Mesenchymal stem cell (in vitro differentiated cells and primary cell): Measurements from ENCODE around the gene RNF223.
"Not testable (repeated sequence)": the region's sequence is repeated elsewhere in the genome, so short reads cannot be mapped to it uniquely, and the experiment has no call there.

ENCODE experiments used
- DNase-seq: peaks from one replicate; pipeline ENCODE4 v3.0.0-alpha.2; 2013
- H2AFZ ChIP-seq: one replicate; pipeline ENCODE4 v1.6.1; 2013; ENCODE audit warnings: low read depth, mild to moderate bottlenecking, control low read depth, inconsistent platforms, low read length, moderate library complexity
- H2AK5ac ChIP-seq: 2 replicates; pipeline ENCODE4 v1.6.1; 2013; ENCODE audit warnings: low read length, moderate library complexity, mild to moderate bottlenecking, inconsistent platforms; ENCODE audit not compliant: severe bottlenecking
- H2BK120ac ChIP-seq: one replicate; pipeline ENCODE4 v1.6.1; 2013; ENCODE audit warnings: low read depth, mild to moderate bottlenecking, inconsistent platforms, low read length, moderate library complexity
- H2BK12ac ChIP-seq, 2 experiments: one replicate each; pipeline ENCODE4 v1.6.1; 2013; ENCODE audit warnings: inconsistent platforms in 2 of 2, low read length in 2 of 2, mild to moderate bottlenecking in 2 of 2, moderate library complexity in 2 of 2, control low read depth in 1 of 2
- H2BK15ac ChIP-seq: one replicate; pipeline ENCODE4 v1.6.1; 2013; ENCODE audit warnings: mild to moderate bottlenecking, low read depth, inconsistent platforms; ENCODE audit not compliant: poor library complexity, severe bottlenecking
- H2BK5ac ChIP-seq: 2 replicates; pipeline ENCODE4 v1.6.1; 2013; ENCODE audit warnings: low read depth, mild to moderate bottlenecking, low read length, control low read depth, inconsistent platforms; ENCODE audit not compliant: poor library complexity, severe bottlenecking
- H3K14ac ChIP-seq, 2 experiments: one replicate each; pipeline ENCODE4 v1.6.1; 2013; ENCODE audit warnings: inconsistent platforms in 2 of 2, low read length in 2 of 2, control low read depth in 1 of 2, mild to moderate bottlenecking in 1 of 2, moderate library complexity in 1 of 2
- H3K18ac ChIP-seq, 2 experiments: one replicate each; pipeline ENCODE4 v1.6.1; 2013; ENCODE audit warnings: inconsistent platforms in 2 of 2, low read length in 2 of 2, control low read depth in 1 of 2, low read depth in 1 of 2, mild to moderate bottlenecking in 1 of 2
- H3K23ac ChIP-seq, 2 experiments: one replicate each; pipeline ENCODE4 v1.6.1; 2013; ENCODE audit warnings: inconsistent platforms in 2 of 2, low read length in 2 of 2, mild to moderate bottlenecking in 2 of 2, moderate library complexity in 2 of 2, control low read depth in 1 of 2
- H3K27ac ChIP-seq: 2 replicates; pipeline ENCODE4 v1.5.1; 2013; ENCODE audit warnings: mild to moderate bottlenecking, moderate library complexity, low read length, control low read depth, inconsistent platforms; ENCODE audit not compliant: poor library complexity, severe bottlenecking
- H3K27me3 ChIP-seq, 2 experiments: 2 replicates each; pipeline versions ENCODE4 v1.6.1 to v1.7.0; 2013; ENCODE audit warnings: low read length in 2 of 2, mild to moderate bottlenecking in 2 of 2, moderate library complexity in 2 of 2, control low read depth in 1 of 2, inconsistent platforms in 1 of 2; ENCODE audit not compliant: control insufficient read depth in 1 of 2, insufficient read depth in 1 of 2
- H3K36me3 ChIP-seq, 2 experiments: 2 replicates each; pipeline versions ENCODE4 v1.6.1 to v1.7.0; 2013; ENCODE audit warnings: low read length in 2 of 2, control low read depth in 1 of 2, inconsistent platforms in 1 of 2, low read depth in 1 of 2, mild to moderate bottlenecking in 1 of 2; ENCODE audit not compliant: insufficient read depth in 2 of 2, control insufficient read depth in 1 of 2
- H3K4ac ChIP-seq, 2 experiments: one replicate each; pipeline ENCODE4 v1.6.1; 2013; ENCODE audit warnings: inconsistent platforms in 2 of 2, low read length in 2 of 2, mild to moderate bottlenecking in 2 of 2, moderate library complexity in 2 of 2, control low read depth in 1 of 2, low read depth in 1 of 2
- H3K4me1 ChIP-seq: 2 replicates; pipeline ENCODE4 v1.6.1; 2013; ENCODE audit warnings: low read depth, low read length, control low read depth; ENCODE audit not compliant: control insufficient read depth, insufficient read depth
- H3K4me2 ChIP-seq: 2 replicates; pipeline ENCODE4 v1.6.1; 2013; ENCODE audit warnings: low read length, mild to moderate bottlenecking, inconsistent platforms; ENCODE audit not compliant: poor library complexity, severe bottlenecking
- H3K4me3 ChIP-seq, 2 experiments: 2 replicates each; pipeline versions ENCODE4 v1.5.1 to v1.7.0; 2013; ENCODE audit warnings: low read length in 2 of 2, mild to moderate bottlenecking in 2 of 2, control low read depth in 1 of 2, low read depth in 1 of 2; ENCODE audit not compliant: insufficient read depth in 1 of 2
- H3K79me1 ChIP-seq: replicated peaks from 2 replicates; pipeline ENCODE4 v1.6.1; 2013; ENCODE audit warnings: mild to moderate bottlenecking, control low read depth, low read length, inconsistent platforms; ENCODE audit not compliant: poor library complexity, severe bottlenecking
- H3K9ac ChIP-seq: 2 replicates; pipeline ENCODE4 v1.7.0; 2013; ENCODE audit warnings: mild to moderate bottlenecking, low read length, moderate library complexity
- H3K9me3 ChIP-seq: 2 replicates; pipeline ENCODE4 v1.7.0; 2013; ENCODE audit warnings: mild to moderate bottlenecking, low read length; ENCODE audit not compliant: control insufficient read depth
- H4K8ac ChIP-seq: one replicate; pipeline ENCODE4 v1.6.1; 2013; ENCODE audit warnings: inconsistent platforms, mild to moderate bottlenecking, low read length, moderate library complexity
- H4K91ac ChIP-seq: one replicate; pipeline ENCODE4 v1.6.1; 2013; ENCODE audit warnings: mild to moderate bottlenecking, low read length, inconsistent platforms
- WGBS: methylation state at CpG from one replicate; pipeline ENCODE4 v1.1.7; 2013; ENCODE audit warnings: mixed read lengths; 5-methylcytosine and 5-hydroxymethylcytosine counted together

RNF223 gene

DNA sequence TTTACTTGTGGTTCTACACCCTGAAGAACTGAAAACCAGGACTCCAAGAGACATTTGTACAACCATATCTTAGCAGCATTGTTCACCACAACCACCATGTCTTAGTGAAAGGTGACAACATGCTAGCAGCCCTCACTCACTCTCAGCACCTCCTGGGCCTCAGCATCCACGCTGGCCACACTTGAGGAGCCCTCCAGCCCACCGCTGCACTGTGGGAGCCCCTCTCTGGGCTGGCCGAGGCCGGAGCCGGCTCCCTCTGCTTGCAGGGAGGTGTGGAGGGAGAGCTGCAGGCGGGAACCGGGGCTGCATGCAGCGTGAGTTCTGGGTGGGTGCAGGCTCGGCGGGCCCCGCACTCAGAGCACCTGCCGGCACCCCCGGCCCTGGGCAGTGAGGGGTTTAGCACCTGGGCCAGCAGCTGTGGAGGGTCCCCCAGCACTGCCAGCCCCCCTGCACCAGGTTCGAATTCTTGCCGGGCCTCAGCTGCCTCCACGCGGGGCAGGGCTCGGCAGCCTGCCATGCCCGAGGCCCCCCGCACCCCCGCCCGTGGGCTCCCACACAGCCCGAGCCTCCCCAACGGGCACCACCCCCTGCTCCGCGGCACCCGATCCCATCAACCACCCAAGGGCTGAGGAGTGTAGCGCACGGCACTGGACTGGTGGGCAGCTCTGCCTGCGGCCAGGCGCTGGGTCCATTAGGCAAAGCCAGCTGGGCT lies 32.6 kb upstream of the RNF223 start:
- no peak overlapping the region for H2BK5ac ChIP-seq
- no peak overlapping the region for H3K18ac ChIP-seq
- no peak overlapping the region for H3K23ac ChIP-seq
- H2BK120ac ChIP-seq = no peak overlapping the region
- no peak for DNase-seq
- H3K4me2 ChIP-seq = no peak overlapping the region
- no peak overlapping the region for H3K27ac ChIP-seq
- no peak overlapping the region for H2AFZ ChIP-seq
- peaks cover 0 to 13% of the 10 kb centered on the region in 2 experiments for H3K36me3 ChIP-seq
- no peak overlapping the region for H2BK15ac ChIP-seq
- no peak overlapping the region for H2BK12ac ChIP-seq
- H4K8ac ChIP-seq = no peak overlapping the region
- WGBS = 99% methylated on average over 28 of the region's 31 CpGs
- no peaks in the 10 kb centered on the region for H3K9me3 ChIP-seq
- H3K9ac ChIP-seq = no peak overlapping the region
- no peak overlapping the region for H4K91ac ChIP-seq
- H3K27me3 ChIP-seq = no peaks in the 10 kb centered on the region
- H3K79me1 ChIP-seq = peaks cover 33% of the 10 kb centered on the region
- H3K4me1 ChIP-seq = no peaks in the 10 kb centered on the region
- H3K14ac ChIP-seq = no peak overlapping the region
- H2AK5ac ChIP-seq = no peak overlapping the region
- H3K4me3 ChIP-seq = no peak overlapping the region
- no peak overlapping the region for H3K4ac ChIP-seq

DNA sequence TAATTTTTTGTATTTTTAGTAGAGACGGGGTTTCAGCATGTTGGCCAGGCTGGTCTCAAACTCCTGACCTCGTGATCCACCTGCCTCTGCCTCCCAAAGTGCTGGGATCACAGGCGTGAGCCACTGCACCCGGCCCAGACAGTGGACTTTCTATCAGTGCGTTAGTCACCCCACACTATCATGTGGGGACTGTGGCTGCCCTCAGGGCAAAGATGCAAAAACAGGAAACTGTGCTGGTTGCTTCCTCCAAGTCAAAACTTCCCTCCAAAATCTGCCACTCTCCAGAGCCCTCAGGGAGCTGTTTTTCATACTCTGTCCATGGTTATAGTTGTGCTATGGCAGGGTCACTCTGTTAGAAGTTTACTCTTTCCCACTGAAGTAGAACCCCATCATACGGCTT lies 30.0 kb upstream of the RNF223 start:
- not testable (repeated sequence) for DNase-seq, H2BK120ac ChIP-seq, H2BK15ac ChIP-seq, H3K27me3 ChIP-seq, H3K18ac ChIP-seq, H4K91ac ChIP-seq, H3K4me1 ChIP-seq, H3K4ac ChIP-seq, H3K27ac ChIP-seq, H3K9ac ChIP-seq, H3K23ac ChIP-seq, H2AK5ac ChIP-seq, H3K14ac ChIP-seq, H3K9me3 ChIP-seq, H4K8ac ChIP-seq, H3K36me3 ChIP-seq, H2BK5ac ChIP-seq, H2AFZ ChIP-seq, H3K4me3 ChIP-seq, H2BK12ac ChIP-seq, H3K4me2 ChIP-seq
- WGBS = 86% methylated on average over 6 of the region's 6 CpGs
- H3K79me1 ChIP-seq = peaks cover 23% of the 10 kb centered on the region

DNA sequence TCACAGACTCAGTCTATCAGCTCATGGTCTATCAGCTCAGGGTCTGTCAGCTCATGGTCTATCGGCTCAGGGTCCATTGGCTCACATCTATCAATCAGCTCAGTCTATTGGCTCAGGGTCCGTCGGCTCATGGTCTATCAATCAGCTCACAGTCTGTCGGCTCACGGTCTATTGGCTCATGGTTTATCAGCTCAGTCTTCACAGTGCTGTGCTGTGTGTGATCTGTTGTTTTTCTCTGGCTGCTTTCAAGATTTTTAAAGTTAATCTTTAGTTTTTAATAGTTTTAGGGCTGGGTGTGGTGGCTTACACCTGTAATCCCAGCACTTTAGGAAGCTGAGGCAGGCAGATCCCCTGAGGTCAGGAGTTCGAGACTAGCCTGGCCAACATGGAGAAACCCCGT lies 27.4 kb upstream of the RNF223 start:
- H3K4me1 ChIP-seq = no peaks in the 10 kb centered on the region
- H3K18ac ChIP-seq = no peak overlapping the region
- peaks cover 21% of the 10 kb centered on the region for H3K79me1 ChIP-seq
- no peak overlapping the region for H2BK5ac ChIP-seq
- no peak overlapping the region for H3K23ac ChIP-seq
- no peak overlapping the region for H2BK120ac ChIP-seq
- H2AFZ ChIP-seq = no peak overlapping the region
- peaks cover 7% of the 10 kb centered on the region for H3K9me3 ChIP-seq
- H3K4me3 ChIP-seq = no peak overlapping the region
- whole genome bisulfite sequencing = 99% methylated on average over 6 of the region's 7 CpGs
- no peak overlapping the region for H4K8ac ChIP-seq
- H4K91ac ChIP-seq = no peak overlapping the region
- H3K27ac ChIP-seq = no peak overlapping the region
- no peak overlapping the region for H3K9ac ChIP-seq
- H3K36me3 ChIP-seq = peaks cover 0 to 5% of the 10 kb centered on the region in 2 experiments
- no peak overlapping the region for H3K4me2 ChIP-seq
- H2AK5ac ChIP-seq = no peak overlapping the region
- no peak overlapping the region for H3K14ac ChIP-seq
- DNase-seq = no peak
- no peak overlapping the region for H3K4ac ChIP-seq
- H2BK15ac ChIP-seq = no peak overlapping the region
- H3K27me3 ChIP-seq = no peaks in the 10 kb centered on the region
- no peak overlapping the region for H2BK12ac ChIP-seq

DNA sequence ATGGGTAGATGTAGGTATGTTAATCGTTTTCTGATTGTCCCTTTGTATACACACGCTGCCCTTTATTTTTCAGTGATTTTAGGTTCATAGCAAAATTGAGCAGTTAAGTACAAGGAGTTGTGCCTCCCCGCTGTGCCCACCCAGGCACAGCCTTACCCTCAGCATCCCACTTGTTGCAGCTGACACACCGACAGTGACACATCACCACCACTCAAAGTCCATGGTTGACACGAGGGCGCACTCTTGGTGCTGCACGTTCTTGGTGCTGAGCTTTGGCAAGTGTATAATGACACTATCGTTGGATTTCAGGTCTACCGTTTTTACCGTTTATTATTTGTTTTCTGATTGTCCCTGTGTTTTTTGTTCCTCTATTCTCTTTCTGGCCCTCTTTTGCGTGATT lies 26.2 kb upstream of the RNF223 start:
- Histone ChIP-seq H3K23ac (no peak overlapping the region), H2AFZ (no peak overlapping the region), H3K79me1 (peaks cover 18% of the 10 kb centered on the region), H3K14ac (no peak overlapping the region), H3K4me1 (no peaks in the 10 kb centered on the region), H3K4me2 (no peak overlapping the region), H2BK12ac (no peak overlapping the region), H3K36me3 (peaks cover 0 to 5% of the 10 kb centered on the region in 2 experiments), H4K8ac (no peak overlapping the region), H3K27ac (no peak overlapping the region), H3K27me3 (no peaks in the 10 kb centered on the region), H2BK5ac (no peak overlapping the region), H3K4ac (no peak overlapping the region), H2BK15ac (no peak overlapping the region), H3K18ac (no peak overlapping the region), H3K9ac (no peak overlapping the region), H2BK120ac (no peak overlapping the region), H2AK5ac (no peak overlapping the region), H3K4me3 (no peak overlapping the region), H3K9me3 (peaks cover 7% of the 10 kb centered on the region), H4K91ac (no peak overlapping the region)
- no peak for DNase-seq
- WGBS = 95% methylated on average over 11 of the region's 11 CpGs
